HG03060 (cell line): ENCODE measurements around the gene CNTNAP2.
A peak's percentile ranks its signal among the peaks of the same experiment; 100 is the strongest.

Experiments
- ATAC-seq: cut with Tn5 transposase; IDR thresholded peaks from one replicate; pipeline ENCODE4 v1.9.1; 2021; ENCODE audit warnings: low read depth, moderate number of reproducible peaks; ENCODE audit not compliant: unreplicated experiment

The CNTNAP2 gene

DNA sequence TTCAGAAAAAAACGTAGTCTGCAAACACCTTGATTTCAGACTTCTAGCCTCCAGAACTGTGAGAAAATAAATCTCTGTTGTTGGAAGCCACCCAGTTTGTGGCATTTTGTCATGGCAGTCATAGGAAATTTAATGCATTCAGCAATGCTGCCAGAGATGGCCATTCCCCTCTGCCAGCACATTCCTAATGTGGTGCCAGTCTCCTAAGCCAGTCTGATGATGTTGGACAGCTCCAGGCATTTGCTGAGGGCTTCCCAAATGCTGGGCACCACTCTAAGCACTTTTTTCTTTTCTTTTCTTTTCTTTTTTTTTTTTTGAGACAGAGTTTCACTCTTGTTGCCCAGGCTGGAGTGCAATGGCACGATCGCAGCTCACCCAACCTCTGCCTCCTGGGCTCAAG, 1807.2 kb downstream of the CNTNAP2 start:
- ATAC-seq = no peak

DNA sequence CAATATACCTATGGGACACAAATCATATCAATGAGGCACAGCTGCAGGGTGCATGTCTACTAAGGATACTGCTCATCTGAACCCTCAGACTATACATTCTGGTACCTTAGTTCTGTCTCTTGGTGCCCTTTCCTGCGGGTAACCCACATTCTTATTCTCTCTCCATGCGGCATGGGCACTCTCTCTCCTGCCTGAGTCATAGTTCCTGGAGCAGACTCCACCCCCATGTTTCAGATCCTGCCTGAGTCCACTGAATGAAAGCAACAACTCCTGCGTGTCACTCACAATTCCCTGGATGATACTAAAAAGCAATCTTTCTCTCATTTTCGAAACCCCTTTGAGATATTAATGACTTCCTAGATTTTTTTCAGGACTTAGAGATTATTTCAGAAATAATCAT, 1820.8 kb downstream of the CNTNAP2 start:
- ATAC-seq = no peak

DNA sequence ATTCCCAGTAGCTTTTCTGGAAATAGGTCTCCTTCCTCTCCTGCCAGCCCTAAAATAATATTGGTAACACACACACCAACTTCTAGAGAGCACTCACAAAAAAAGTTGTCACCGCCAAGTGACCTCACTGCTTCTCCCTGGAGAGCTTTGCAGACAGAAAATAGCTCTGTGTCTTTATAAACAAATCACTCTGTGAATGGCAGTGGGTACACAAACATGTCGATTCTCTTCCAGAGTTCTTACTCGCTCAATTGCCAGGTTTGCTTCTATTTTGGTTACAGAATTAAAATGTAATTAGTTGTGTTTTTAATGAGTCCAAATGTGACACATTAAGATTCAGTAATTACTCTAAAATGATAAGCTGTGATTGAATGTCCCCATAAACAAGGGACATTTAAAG, 1824.8 kb downstream of the CNTNAP2 start:
- ATAC-seq = no peak

DNA sequence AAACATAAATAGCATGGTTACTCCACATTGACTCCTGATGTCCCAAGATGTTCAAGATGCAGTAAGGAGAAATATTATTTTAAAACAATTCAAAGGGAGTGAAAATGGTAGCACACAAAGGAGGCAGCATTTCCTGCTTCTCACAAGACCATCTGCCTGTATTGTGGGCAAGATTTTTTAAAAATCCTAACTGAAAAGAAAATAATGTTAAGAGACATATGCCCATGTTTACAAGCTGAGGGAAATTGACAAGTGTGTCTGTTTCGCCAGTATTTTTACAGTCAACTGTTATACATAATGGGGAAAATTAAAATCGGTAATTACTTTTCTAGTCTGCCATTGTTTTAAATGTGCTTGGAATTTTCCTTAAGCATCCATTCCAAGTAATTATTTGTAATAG, 1827.7 kb downstream of the CNTNAP2 start:
- no peak for ATAC-seq

GRCh38 chr7:147952918-147953317, 1836.3 kb downstream of the CNTNAP2 start:
- no peak for ATAC-seq

DNA sequence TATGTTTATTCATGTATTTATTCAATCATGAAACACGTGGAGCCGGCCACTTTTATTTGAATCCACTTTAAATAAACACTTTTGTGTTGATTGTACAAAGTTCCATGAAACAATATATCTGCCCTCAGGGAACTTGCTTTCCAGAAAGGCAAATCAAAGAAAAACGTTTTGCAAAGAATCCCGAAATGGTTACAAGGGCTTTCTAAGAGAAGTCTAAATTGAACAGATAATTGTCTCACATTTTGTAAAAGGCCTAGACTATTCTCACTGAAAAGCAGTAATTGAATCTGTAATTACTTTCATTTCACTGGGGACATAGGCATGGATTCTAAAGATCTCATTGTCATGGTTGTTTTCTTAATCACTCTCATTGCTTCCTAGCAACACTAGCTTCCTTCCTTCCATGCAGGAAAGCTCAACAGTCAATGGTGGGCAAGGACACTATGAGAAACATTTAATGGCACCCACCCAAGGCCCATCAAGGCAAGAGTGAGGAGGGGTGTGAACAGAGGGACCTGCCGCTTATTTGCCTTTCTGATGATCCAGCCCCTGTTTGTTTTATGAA, 1851.5 kb downstream of the CNTNAP2 start:
- ATAC-seq = no peak

GRCh38 chr7:147971606-147972110, 1855.1 kb downstream of the CNTNAP2 start:
- no peak for ATAC-seq

- ATAC-seq = no peak
Measured at GRCh38 chr7:147978201-147978600, 1861.6 kb downstream of the CNTNAP2 start.

DNA sequence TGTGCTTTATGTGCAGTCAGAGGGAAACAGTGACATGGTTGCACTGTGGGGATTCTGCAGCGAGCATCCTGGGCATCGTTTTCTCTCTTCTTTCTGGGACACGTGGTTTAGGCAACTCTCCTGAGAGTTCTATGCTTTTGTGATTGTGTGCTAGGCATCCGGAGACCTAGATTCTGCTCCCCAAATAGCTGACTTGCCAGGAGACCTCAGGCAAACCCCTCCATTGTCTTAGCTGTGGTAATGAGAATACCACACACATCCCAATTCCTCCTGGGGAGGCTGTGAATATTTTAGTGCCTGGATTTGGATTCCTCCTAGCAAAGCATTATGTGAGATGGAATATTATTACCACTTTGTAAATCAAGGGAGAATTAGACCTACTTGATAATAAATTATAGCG, 1862.0 kb downstream of the CNTNAP2 start:
- ATAC-seq = no peak

GRCh38 chr7:147980826-147981813, 1864.5 kb downstream of the CNTNAP2 start:
- peak; percentile 86 for ATAC-seq

DNA sequence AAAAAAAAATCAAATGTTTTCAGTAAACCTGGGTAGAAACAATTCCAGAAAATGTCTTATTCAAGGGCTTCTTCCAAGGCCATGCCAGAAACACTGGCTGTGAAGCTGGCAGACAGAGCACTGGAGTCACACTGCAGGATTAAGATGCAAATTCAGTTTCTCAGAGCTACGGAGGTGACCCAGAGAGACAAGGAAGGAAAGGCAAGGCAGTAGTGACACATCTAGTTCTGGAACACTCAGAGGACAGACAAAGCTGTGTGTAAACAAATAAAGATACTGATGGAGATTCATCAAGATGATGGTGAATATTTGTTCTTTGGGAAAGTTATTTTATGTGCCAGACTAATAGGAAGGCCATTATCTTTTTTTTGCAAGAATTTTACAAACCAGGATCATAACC, 1865.7 kb downstream of the CNTNAP2 start:
- no peak for ATAC-seq

- ATAC-seq = no peak
Measured at GRCh38 chr7:147984265-147984664, 1867.7 kb downstream of the CNTNAP2 start.

- ATAC-seq = no peak
Measured at GRCh38 chr7:147990079-147990478, 1873.5 kb downstream of the CNTNAP2 start.

DNA sequence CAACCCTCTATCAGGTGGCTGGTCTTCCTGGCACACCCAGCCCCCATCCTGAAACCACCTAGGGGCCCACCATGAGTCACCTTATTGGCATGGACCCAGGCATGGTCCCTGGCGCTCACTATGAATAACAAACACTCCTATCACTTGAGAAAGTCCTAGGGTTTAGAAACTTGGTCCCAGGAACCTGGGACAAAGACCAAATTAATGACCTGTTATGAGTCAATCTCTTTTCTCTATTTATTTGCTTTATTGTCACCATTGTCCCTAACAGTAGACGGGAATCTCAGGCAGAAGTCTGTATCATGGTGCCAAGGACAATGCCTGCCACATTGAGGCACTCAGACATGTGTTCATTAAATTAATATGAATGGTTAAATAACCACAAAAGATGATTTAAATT, 1874.3 kb downstream of the CNTNAP2 start:
- ATAC-seq = no peak

DNA sequence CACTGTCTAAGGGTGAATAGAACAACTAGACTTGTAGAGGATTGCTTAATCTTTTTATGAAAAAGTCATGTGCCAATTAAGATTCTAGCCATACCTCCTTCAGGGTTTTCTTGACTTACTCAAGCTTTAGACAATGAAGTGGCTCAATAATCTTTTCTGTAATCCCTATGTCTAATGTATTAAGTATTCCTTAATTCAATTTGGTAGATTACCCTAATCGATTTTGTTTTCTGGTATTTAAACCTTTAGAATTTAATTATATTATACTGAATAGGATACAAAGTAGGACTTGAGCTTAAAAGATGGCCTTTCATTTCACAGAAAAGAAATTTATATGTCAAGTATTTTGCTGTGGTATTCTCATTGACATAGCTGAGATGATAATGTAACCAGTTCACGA, 1876.1 kb downstream of the CNTNAP2 start:
- ATAC-seq = no peak

- ATAC-seq = no peak
Measured at GRCh38 chr7:147997636-147998035, 1881.0 kb downstream of the CNTNAP2 start.

DNA sequence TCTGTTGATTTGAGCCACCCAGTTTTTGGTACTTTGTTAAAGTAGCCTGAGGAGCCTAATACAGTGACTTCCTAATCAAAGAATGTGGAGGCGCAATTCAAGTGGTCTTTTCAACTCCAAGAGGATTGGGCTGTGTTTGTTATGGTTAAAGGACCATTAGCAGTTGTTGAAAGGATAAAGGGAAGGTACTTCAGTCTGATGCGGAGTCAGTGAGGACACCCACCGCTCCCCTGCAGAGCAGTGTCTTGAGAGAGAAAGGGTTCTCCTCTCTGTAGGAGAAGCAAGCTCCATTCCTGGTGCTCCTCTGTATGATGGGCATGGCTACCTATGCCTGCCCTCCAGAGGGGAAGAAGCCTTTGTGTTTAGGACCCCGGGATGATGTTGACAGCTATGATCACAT, 1883.4 kb downstream of the CNTNAP2 start:
- ATAC-seq = no peak

- ATAC-seq = no peak
Measured at GRCh38 chr7:148011753-148012152, 1895.2 kb downstream of the CNTNAP2 start.

DNA sequence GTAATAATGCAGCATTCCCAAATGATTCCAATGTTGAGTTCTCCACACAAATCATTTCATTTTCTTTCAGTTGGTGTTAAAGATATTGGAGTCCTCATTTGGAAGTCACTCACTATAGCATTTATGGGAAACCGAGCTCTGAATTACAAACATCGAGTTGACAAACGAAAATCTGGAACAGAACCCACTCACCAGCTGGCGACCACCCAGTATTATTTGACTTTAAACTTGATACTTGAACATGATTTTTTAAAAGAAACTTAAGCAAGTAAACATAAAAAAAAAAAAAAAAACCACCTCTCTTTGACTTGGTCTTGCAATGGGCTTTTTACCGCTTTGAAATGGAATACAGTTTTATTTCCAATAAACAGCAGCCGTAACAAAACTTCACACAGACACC, 1897.4 kb downstream of the CNTNAP2 start:
- ATAC-seq = no peak

DNA sequence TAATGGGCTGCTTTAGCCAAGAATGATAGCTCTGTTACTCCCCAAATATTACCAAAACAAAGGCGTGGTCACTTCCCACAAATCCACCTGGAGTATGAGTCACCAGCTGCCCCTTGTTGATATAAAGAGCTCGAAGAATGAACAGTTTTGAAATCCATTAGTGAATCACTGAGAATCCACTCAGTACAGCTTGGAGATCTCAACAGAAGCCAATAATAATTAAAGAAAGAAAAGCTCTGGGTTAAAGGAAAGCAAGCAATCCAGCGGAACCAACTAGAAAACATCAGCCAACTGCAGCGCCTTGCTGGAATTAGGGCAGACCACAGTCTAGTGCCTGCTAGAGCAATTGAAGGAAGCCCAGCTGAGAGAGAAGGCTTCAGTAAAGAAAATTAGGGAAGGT, 1897.9 kb downstream of the CNTNAP2 start:
- no peak for ATAC-seq

- no peak for ATAC-seq
Measured at GRCh38 chr7:148017126-148017525, 1900.5 kb downstream of the CNTNAP2 start.

DNA sequence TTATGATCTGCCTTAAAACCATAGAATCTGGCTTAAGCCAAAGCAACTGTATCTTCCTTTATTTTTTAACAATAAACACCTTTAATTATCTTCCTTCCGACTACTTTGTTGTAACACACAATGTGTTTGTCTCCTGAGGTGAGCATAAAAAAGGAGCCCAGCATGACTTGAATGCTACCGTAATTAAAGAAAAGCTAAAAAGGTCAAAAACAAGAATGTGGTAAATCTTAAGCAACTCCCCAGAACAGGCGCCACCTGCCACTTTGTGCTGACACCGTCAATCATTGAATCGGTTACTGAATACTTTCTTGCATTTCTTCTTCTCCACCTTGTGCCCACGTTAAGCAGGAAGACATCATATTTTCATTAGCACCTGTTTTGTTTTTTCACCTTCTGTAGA, 1904.1 kb downstream of the CNTNAP2 start:
- no peak for ATAC-seq
